Measurements from ENCODE around the gene DCXR.
"Not testable (repeated sequence)": the region's sequence is repeated elsewhere in the genome, so short reads cannot be mapped to it uniquely, and the experiment has no call there.

The DCXR gene

GRCh38 chr17:82039695-82040299 is 2.3 kb upstream of the DCXR start:
- DNase-seq (ENCODE audit: low read depth) = no peak

- not testable (repeated sequence) for DNase-seq (ENCODE audit: low read depth)
These were observed 1.4 kb upstream of the DCXR start for GRCh38 chr17:82038796-82039409.

DNA sequence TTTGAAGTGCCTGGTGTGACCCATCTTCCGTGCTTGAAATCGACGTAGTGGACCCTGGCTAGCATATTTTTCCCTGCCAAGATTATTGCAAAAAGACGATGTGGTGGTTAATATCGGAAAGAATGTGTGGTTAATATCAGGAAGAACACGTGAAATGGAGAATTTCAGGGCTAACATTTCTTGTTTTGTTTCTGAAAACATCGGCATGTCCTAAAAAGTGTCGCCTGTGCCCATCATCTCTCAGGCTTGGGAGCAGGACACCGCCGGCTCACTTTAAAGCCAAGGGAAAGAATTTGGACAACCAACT is 345 bp upstream of the DCXR start:
- no peak for DNase-seq (ENCODE audit: low read depth)

DNA sequence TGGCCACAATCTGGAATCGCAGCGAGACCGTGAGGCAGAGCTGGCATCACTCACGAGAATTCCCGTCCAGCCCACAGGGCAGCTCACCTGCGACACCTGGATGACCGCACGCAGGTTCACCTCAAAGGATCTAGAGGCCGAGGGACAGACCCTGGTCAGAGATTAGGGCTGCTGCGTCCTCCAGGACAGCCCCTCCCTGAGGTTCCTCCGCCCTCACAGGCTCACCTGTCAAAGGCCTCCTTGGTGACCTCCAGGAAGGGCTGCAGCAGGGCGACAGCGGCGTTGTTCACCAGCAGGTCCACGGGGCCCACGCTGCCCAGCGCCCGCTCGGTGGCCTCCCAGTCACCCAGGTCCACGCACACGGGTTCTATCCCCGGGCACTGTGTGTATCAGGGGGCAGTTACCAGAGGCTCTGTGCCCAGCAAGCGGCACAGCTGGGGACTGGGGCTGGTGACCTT is 834 bp downstream of the DCXR start:
- no peak for DNase-seq (ENCODE audit: low read depth)

DNA sequence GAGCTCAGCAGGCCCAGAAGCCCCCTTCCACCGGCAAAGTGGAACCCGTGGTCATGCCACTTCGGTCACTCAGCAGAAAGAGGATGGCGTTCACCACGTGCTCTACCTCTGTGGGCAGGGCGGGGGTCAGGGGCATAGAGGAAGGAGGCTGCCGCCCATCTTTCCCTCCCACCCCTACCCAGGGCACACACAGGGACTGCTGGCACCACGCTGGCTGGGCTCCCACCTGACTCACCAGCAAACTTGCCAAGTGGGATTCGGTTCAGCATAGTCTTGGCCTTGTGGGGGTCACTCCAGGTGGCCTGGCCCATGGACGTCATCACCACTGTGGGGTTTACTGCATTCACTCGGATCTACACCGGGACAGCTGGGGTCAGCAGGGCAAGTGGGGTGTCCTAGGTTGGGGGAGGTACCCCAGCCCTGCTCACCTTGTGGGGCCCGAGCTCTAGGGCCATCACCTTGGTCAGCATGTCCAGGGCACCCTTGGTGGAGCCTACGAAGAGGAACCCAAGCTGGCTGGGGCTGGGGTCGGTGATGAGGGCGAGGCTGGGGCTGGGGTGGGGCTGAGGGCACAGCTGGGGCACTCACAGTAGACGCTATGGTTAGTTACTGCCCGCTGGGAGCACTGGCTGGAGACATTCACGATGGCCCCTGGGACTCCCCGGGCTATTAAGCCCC is 1.4 kb downstream of the DCXR start:
- DNase-seq (ENCODE audit: low read depth) = no peak

DNA sequence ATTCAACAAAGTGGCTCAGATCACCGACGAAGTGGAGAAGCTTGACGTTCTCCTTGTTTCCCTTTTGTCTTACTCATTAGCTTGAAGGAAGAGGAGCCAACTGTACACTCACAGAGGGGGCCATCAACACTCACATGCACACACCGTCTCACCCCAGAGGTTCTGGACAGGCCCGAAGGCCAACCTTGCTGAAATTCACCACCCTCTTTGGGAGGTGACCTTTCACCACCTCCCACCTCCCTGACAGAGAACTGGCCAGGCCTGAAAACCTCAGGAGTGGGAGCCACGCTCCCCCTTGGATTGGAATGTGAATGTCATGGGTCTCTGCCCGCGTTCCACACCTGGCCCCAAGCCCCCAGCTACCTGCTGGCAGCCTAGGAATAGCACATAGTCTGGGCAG is 2.0 kb downstream of the DCXR start:
- no peak for DNase-seq (ENCODE audit: low read depth)

- no peak for DNase-seq (ENCODE audit: low read depth)
These were observed 3.0 kb downstream of the DCXR start for GRCh38 chr17:82034371-82035011.

DNA sequence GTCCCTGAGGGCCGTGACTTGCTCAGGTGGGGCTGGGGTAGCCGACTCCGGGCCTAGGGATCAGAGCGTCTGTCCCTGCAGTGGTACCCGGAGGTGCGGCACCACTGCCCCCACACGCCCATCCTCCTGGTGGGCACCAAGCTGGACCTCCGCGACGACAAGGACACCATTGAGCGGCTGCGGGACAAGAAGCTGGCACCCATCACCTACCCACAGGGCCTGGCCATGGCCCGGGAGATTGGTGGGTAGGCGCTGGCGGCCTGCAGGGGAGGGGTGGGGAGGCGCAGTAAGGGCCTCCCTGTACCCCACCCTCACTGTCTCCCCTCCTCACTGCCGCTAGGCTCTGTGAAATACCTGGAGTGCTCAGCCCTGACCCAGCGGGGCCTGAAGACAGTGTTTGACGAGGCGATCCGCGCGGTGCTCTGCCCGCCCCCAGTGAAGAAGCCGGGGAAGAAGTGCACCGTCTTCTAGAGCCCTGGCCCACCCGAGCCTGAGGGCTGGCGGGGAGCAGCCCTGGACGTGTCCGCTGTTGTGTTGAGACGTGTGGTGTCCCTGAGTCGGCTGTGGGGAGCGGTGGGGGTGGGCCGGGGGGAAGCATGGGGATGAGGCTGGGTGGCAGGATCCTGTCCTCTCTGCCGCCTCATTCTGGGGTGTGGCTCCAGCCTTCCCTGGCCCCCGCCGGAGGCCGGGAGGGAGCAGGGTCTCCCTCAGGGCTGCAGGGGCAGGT is 4.0 kb downstream of the DCXR start:
- DNase-seq (ENCODE audit: low read depth) = no peak

DNA sequence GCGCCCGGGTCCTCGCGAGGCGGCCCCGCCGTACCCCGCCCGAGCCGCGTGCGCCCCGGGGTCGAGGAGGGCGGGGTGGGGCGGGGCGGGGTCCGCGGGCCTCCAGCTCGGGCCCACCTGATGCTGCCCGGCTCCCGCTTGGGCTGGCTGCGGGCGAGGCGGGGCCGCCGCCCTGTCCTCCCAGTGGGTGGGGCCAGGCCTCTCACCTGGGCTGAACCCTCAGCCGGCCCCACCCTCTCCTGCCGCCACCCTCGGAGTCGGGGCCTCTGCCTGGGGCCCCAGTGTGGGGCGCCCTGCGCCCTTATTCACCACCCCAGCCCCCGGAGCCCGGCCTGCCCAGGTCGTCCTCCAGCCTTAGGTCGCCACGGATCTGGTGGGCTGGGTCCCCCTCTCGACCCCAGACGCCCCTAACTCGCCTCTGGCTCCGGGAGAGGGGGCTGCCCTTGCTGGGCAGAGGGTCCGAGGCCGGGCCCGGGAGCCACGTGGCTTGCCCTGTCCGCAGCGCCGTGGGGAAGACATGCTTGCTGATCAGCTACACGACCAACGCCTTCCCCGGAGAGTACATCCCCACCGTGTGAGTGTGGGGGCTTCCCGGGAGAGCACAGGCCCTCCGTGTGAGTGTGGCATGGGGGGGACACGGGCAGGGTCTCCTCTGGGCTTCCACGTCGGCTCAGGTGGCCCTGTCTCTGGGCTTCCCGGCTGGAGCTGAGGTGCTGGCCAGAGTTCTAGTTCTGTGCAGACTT is 5.4 kb downstream of the DCXR start:
- DNase-seq (ENCODE audit: low read depth) = no peak

- DNase-seq (ENCODE audit: low read depth) = no peak
These were observed 6.1 kb downstream of the DCXR start, which contains the start of gene RAC3 for GRCh38 chr17:82031303-82031884. TSS of gene RAC3 (plus strand) at chr17:82031678. CDS start at chr17:82031762, 84 bp downstream.

GRCh38 chr17:82030470-82031302 is 6.8 kb downstream of the DCXR start:
- peak; percentile 75 for DNase-seq (ENCODE audit: low read depth)

DNA sequence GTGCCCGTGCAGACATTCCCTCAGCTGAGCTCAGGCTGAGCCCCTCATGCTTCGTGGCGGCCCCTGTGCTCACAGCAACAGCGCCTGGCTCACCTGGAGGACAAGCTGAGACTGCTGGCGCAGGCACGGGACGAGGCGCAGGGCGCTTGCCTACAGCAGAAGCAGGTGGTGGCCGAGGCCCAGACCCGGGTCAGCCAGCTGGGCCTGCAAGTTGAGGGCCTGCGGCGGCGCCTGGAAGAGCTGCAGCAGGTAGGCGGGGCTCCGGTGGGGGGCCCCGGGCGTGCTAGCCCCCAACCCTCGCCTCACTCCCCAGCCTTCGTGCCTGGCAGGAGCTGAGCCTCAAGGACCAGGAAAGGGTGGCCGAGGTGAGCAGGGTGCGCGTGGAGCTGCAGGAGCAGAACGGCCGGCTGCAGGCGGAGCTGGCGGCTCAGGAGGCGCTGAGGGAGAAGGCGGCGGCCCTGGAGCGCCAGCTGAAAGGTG is 7.5 kb downstream of the DCXR start:
- DNase-seq (ENCODE audit: low read depth) = no peak

- DNase-seq (ENCODE audit: low read depth) = no peak
These were observed 8.1 kb downstream of the DCXR start for GRCh38 chr17:82029391-82029790.

DNA sequence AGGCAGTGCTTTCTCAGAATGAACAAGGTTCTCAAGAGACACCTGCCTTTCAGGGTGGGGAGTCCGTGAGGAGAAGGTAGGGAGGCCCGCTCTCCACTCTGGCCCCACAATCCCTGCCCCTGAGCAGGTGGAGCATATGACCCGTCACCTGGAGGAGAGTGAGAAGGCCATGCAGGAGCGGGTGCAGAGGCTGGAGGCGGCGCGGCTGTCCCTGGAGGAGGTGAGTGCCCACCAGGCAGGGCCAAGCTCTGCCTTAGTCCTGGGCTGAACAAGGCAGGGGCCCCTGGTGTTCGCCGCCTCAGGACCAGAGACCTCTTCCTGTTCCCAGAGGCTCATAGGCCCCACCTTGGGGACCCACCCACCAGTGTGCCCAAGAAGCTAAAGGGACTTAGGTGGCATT is 8.5 kb downstream of the DCXR start:
- no peak for DNase-seq (ENCODE audit: low read depth)

DNA sequence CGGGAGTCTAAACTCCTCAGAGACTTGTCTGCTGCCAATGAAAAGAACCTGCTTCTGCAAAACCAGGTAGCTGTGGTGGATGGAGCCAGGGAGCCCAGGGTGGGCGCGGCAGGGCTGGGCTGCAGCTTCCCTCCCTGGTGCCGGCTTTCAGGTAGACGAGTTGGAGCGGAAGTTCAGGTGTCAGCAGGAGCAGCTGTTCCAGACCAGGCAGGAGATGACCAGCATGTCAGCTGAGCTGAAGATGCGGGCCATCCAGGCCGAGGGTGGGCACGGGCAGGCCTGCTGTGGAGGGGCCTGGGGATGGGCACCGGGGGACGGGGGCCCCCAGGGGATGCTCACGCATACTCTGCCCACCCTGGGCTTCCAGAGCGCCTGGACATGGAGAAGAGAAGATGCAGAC is 9.3 kb downstream of the DCXR start:
- DNase-seq (ENCODE audit: low read depth) = no peak

GRCh38 chr17:82025401-82026107 is 11.9 kb downstream of the DCXR start:
- DNase-seq (ENCODE audit: low read depth) = no peak

DNA sequence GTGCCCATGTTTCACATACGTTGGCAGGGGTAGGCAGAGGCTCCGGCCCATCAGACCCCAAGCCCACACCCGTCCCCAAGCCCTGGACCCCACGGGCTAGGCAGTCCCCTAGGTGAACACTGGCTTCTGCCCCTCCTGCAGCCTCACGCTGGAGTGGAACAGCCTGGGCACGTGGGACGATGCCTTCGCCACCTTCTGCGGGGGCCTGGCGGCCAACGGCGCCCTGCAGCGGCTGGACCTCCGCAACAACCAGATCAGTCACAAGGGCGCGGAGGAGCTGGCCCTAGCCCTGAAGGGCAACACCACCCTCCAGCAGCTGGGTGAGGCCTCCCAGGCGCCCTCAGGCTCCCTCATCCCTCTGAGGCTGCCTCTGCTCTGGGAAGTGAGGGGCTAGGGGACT is 12.6 kb downstream of the DCXR start:
- no peak for DNase-seq (ENCODE audit: low read depth)

DNA sequence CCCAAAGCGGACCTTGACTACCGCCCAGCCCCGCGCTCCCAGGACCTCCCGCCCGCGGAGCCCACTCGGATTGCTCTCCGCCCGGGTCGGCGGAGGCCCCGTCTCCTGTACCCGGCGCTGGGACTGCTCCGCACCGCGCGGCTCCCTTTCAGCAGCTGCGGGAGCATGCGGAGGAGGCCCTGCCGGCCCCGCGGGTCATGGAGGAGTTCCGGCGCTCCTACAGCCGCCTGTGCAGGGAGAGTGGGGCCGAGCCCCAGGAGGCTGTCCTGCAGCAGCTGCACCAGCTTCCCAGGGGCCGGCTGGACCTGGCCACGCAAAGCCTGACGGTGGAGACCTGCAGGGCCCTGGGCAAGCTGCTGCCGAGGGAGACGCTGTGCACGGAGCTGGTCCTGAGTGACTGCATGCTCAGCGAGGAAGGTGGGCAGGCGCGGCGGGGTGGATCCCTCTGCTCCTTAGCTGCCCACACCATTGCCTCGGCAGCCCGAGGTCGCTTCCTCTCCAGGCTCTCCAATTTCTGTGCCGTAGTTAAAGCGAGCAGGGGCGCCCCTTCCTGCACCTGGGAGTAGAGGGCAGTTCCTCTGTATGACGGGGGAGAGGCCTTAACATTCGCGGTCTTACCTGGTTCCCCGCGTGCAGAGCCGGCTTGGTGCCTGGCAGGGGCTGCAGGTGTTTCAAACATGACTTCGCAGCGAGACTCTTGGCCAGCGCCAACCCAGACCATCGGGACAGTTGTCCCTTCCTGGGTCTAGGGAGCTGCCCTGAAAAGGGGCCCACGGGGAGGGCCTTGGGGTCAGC is 13.9 kb downstream of the DCXR start:
- no peak for DNase-seq (ENCODE audit: low read depth)

GRCh38 chr17:82022981-82023446 is 14.5 kb downstream of the DCXR start, which contains the start of gene LRRC45:
TSS of gene LRRC45 (plus strand) at chr17:82023305. CDS start at chr17:82023644, 339 bp downstream.
- DNase-seq (ENCODE audit: low read depth) = peak; percentile 99

Data from T follicular helper cell (primary cell).